Transverse colon (tissue), 4 donors: ENCODE data around the gene OFD1.

Source experiments
- CTCF ChIP-seq, 5 experiments: fragments of 200-600 bp in 3 of 5; fragments of 450-650 bp in 2 of 5; sonication (generic) in 3 of 5; IDR thresholded peaks; 1 replicate in 2 of 5; 2 replicates in 3 of 5; pipeline ENCODE4 v1.5.1; 2016 to 2017; ENCODE audit warnings: antibody characterized with exemption in 5 of 5, inconsistent platforms in 3 of 5, mild to moderate bottlenecking in 2 of 5, moderate library complexity in 1 of 5
- EP300 ChIP-seq: sonication (generic); formaldehyde crosslinking; IDR thresholded peaks from one replicate; pipeline ENCODE4 v1.6.1; 2017; ENCODE audit warnings: antibody characterized with exemption, low read depth
- POLR2A ChIP-seq: fragments of 450-650 bp; IDR thresholded peaks from one replicate; pipeline ENCODE4 v1.6.1; 2016; ENCODE audit warnings: antibody characterized with exemption, mild to moderate bottlenecking, moderate library complexity
- POLR2AphosphoS5 ChIP-seq, 3 donors: sonication (generic); formaldehyde crosslinking; IDR thresholded peaks; one replicate each; pipeline ENCODE4 v1.6.1; 2016; ENCODE audit warnings: antibody characterized with exemption in 3 of 3

- TF ChIP-seq CTCF (IDR thresholded peaks at IDR 0.05) (peak; percentile 37 to 46 (median 43)), EP300 (no peak), POLR2A (no peak), POLR2AphosphoS5 (IDR thresholded peaks at IDR 0.05) (no peak)
Measured at GRCh38 chrX:13750204-13750603, 15.7 kb downstream of the OFD1 start.
